GM19328 (cell line): ENCODE results near the gene RALGDS.

Source experiments
- ATAC-seq: cut with Tn5 transposase; IDR thresholded peaks from one replicate; pipeline ENCODE4 v1.9.1; 2021; ENCODE audit warnings: mild to moderate bottlenecking, moderate library complexity; ENCODE audit not compliant: unreplicated experiment

The RALGDS gene

GRCh38 chr9:133151601-133152525 lies 30.8 kb upstream of the RALGDS start:
- ATAC-seq: no peak

- no peak for ATAC-seq
Measured at GRCh38 chr9:133151041-133151440, 30.0 kb upstream of the RALGDS start.

- ATAC-seq: peak; percentile 60
Measured at GRCh38 chr9:133149130-133150015, 28.3 kb upstream of the RALGDS start.

GRCh38 chr9:133148199-133149129 lies 27.4 kb upstream of the RALGDS start:
- ATAC-seq: no peak

- ATAC-seq: no peak
Measured at GRCh38 chr9:133147412-133148198, 26.6 kb upstream of the RALGDS start.

GRCh38 chr9:133146746-133147411 lies 25.8 kb upstream of the RALGDS start:
- no peak for ATAC-seq

GRCh38 chr9:133144904-133145851 lies 24.1 kb upstream of the RALGDS start:
- no peak for ATAC-seq

- ATAC-seq: no peak
Measured at GRCh38 chr9:133144142-133144903, 23.3 kb upstream of the RALGDS start.

- ATAC-seq: no peak
Measured at GRCh38 chr9:133143639-133144141, 22.6 kb upstream of the RALGDS start.

- ATAC-seq: no peak
Measured at GRCh38 chr9:133142684-133143622, 21.9 kb upstream of the RALGDS start.

- ATAC-seq: no peak
Measured at GRCh38 chr9:133141833-133142595, 21.0 kb upstream of the RALGDS start.

- no peak for ATAC-seq
Measured at GRCh38 chr9:133140606-133141005, 19.6 kb upstream of the RALGDS start.

- ATAC-seq: no peak
Measured at GRCh38 chr9:133140174-133140505, 19.1 kb upstream of the RALGDS start.

GRCh38 chr9:133139246-133140173 lies 18.5 kb upstream of the RALGDS start:
- no peak for ATAC-seq
